Measurements from ENCODE around the gene KRT71. TPM values are rescaled to one million over a fixed set of nuclear protein-coding genes. Genes with fewer than 3 reads are reported as not detected.

Gene KRT71
- total RNA-seq, 1 experiment from 2014 or later, result not detected

GRCh38 chr12:52558781-52559445, 6.0 kb upstream of the KRT71 start:
- Histone ChIP-seq H3K36me3 (ENCODE audit: control insufficient read depth in 1 of 2, insufficient read depth in 2 of 2, low read length in 2 of 2) (no peaks in the 10 kb centered on the region), H3K9me2 (ENCODE audit: insufficient read depth) (no peaks in the 10 kb centered on the region), H3K9me3 (ENCODE audit: control insufficient read depth in 1 of 2, insufficient read depth in 1 of 2, low read depth in 1 of 2, low read length in 2 of 2) (no peaks in the 10 kb centered on the region), H4K20me1 (ENCODE audit: insufficient read depth) (no peaks in the 10 kb centered on the region), H3K9ac (ENCODE audit: low read length) (no peak overlapping the region), H3K79me2 (ENCODE audit: insufficient read depth, low read length) (no peaks in the 10 kb centered on the region), H3K4me1 (ENCODE audit: control insufficient read depth in 1 of 2, insufficient read depth in 2 of 2, low read length in 2 of 2) (no peaks in the 10 kb centered on the region), H3K4me2 (ENCODE audit: low read length) (no peak overlapping the region), H3K27ac (ENCODE audit: low read depth, low read length) (no peak overlapping the region), H2AFZ (ENCODE audit: low read depth, low read length, poor library complexity, severe bottlenecking) (no peak overlapping the region), H3K27me3 (ENCODE audit: insufficient read depth, low read length) (no peaks in the 10 kb centered on the region), H3K4me3 (replicated peaks in 1 of 2; ENCODE audit: low read depth in 1 of 2, low read length in 2 of 2) (no peak overlapping the region)
- no peak for DNase-seq (ENCODE audit: low read depth, low spot score)
- ATAC-seq, result no peak
- intact Hi-C loops (cut with micrococcal nuclease), result no loop called here
- ChIA-PET CTCF (no interaction called here), POLR2A (no interaction called here), RAD21 (ENCODE audit: low non-redundant PET in 1 of 2, low total read pairs in 2 of 2, uncharacterized antibody in 2 of 2, unreplicated experiment in 2 of 2) (no interaction called here)
- no TSS peak for BruUV-seq (replicated peaks)
- TF ChIP-seq ZFX (IDR thresholded peaks at IDR 0.05), result no peak
- TF ChIP-seq SRF (IDR thresholded peaks at IDR 0.05; ENCODE audit: low read depth), result no peak

- no peak for DNase-seq (ENCODE audit: low read depth, low spot score)
- POLR2A ChIA-PET, result no interaction called here
- no TSS peak for BruUV-seq (replicated peaks)
- intact Hi-C loops (cut with micrococcal nuclease), result no loop called here
- Histone ChIP-seq H3K4me3 (replicated peaks in 1 of 2; ENCODE audit: low read depth in 1 of 2, low read length in 2 of 2) (no peak overlapping the region), H3K27me3 (ENCODE audit: insufficient read depth, low read length) (no peaks in the 10 kb centered on the region), H3K4me1 (ENCODE audit: control insufficient read depth in 1 of 2, insufficient read depth in 2 of 2, low read length in 2 of 2) (no peaks in the 10 kb centered on the region), H3K9me2 (ENCODE audit: insufficient read depth) (no peaks in the 10 kb centered on the region), H4K20me1 (ENCODE audit: insufficient read depth) (no peaks in the 10 kb centered on the region), H3K9ac (ENCODE audit: low read length) (no peak overlapping the region), H3K9me3 (ENCODE audit: control insufficient read depth in 1 of 2, insufficient read depth in 1 of 2, low read depth in 1 of 2, low read length in 2 of 2) (no peaks in the 10 kb centered on the region), H2AFZ (ENCODE audit: low read depth, low read length, poor library complexity, severe bottlenecking) (no peak overlapping the region), H3K4me2 (ENCODE audit: low read length) (no peak overlapping the region), H3K27ac (ENCODE audit: low read depth, low read length) (no peak overlapping the region), H3K36me3 (ENCODE audit: control insufficient read depth in 1 of 2, insufficient read depth in 2 of 2, low read length in 2 of 2) (no peaks in the 10 kb centered on the region), H3K79me2 (ENCODE audit: insufficient read depth, low read length) (no peaks in the 10 kb centered on the region)
- TF ChIP-seq SP1 (IDR thresholded peaks at IDR 0.05; ENCODE audit: low read depth) (no peak), SRF (IDR thresholded peaks at IDR 0.05; ENCODE audit: low read depth) (no peak), ZFX (IDR thresholded peaks at IDR 0.05) (no peak), CTCF (IDR thresholded peaks at IDR 0.05 in 2 of 3, conservative IDR thresholded peaks at IDR 0.05 in 1 of 3; ENCODE audit: borderline replicate concordance in 1 of 3, insufficient read depth in 1 of 3, low read depth in 2 of 3, low read length in 2 of 3) (no peak), ELF1 (IDR thresholded peaks at IDR 0.05; ENCODE audit: borderline replicate concordance, low read depth) (no peak), RAD21 (IDR thresholded peaks at IDR 0.05; ENCODE audit: low read depth) (no peak), SIN3A (IDR thresholded peaks at IDR 0.05; ENCODE audit: low read depth) (no peak), CEBPB (IDR thresholded peaks at IDR 0.05; ENCODE audit: low read depth) (no peak), TCF7L2 (IDR thresholded peaks at IDR 0.05; ENCODE audit: borderline replicate concordance, extremely low read depth, insufficient read depth, insufficient read length) (no peak), ZNF274 (IDR thresholded peaks at IDR 0.05; ENCODE audit: low read depth, low read length) (no peak)
- TF ChIP-seq, protein P1, sequence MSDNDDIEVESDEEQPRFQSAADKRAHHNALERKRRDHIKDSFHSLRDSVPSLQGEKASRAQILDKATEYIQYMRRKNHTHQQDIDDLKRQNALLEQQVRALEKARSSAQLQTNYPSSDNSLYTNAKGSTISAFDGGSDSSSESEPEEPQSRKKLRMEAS (IDR thresholded peaks at IDR 0.05), result no peak
- CTCF ChIA-PET, result no interaction called here
- RAD21 ChIA-PET (ENCODE audit: low non-redundant PET in 1 of 2, low total read pairs in 2 of 2, uncharacterized antibody in 2 of 2, unreplicated experiment in 2 of 2), result no interaction called here
- ATAC-seq, result no peak
These were observed 4.5 kb upstream of the KRT71 start for GRCh38 chr12:52557476-52557875.
